ENCODE data around the gene ARSJ.
"Not testable (repeated sequence)": the region's sequence is repeated elsewhere in the genome, so short reads cannot be mapped to it uniquely, and the experiment has no call there.

The ARSJ gene

DNA sequence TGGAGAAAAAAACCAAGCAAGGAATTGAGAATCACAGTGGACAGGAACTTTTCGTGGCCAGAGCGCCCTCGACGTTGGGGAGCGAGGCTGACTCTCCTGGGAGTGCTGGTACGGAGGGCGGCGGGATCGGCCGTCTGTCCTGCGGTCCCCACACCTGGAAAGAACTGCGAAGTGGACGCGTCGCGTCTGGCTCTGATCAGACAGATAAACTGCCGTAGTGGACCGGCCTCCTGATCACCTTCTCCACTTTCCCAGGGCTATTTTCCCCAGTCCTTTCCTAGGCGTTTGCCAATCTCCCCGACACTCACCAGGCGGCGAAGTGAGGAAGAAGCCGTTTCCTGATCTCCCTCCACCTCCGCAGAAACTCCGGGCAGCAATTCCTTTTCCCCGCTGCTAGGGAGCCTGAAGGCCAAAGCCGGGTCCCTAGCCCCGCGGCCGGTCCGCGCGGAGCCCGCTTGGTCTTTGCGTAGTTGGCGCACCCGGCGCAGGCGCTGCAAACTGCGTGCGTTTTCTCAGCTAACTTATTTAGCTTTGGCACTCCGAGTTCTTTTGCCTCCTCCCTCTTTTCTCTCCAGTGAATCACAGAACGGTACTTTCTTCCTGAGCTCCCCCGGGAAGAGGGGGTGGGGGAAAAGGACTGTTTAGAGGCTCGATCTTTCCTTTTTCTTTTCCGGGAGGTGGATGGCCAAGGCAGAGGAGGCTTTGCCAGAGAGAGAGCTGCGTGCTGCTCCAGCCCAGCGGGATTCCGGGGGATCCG, at the start of gene ARSJ:
Gene ARSJ, minus strand, starts transcription at position 500 of the 757 bp plus-strand sequence. CDS start 813 bp downstream, outside the sequence.
- DNase-seq (ENCODE audit: low spot score): peak; percentile 91

DNA sequence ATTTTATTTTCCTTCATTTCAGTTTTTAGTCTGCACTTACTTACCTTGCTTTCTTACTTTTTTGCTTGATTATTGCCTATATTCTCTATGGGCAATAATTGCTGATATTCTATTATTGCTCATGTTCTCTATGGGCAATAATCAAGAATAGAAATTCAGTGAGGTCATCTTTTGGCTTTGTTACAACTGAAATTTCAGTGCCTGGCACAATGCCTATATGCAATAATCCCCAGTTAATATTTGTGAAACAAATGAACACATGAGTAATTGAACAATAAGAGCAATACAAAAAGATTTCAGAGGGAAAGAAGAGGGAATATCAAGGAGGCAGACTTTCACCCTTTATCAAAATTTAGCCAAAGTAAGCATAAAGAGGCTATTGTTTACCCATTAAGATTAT, 48.6 kb upstream of the ARSJ start:
- peak; percentile 55 for DNase-seq (ENCODE audit: low spot score)

DNA sequence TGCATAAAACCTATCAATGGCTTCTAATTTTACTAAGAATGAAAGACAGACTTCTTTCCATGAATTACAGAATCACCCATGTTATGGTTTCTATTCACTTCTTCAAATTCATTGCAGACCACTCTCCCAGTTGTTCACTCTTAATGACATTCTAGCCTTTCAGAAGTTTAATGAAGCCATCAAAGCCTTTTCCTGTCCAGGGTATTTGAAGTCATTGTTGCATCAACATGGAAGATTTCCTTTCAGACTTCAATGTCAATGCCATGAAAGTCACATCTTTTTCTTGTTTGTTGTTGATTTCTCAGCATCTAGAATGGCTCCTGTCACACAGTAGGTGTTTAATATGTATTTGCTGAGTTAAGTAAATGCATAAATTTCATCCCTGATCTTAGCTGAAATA, 48.1 kb upstream of the ARSJ start:
- no peak for DNase-seq (ENCODE audit: low spot score)

DNA sequence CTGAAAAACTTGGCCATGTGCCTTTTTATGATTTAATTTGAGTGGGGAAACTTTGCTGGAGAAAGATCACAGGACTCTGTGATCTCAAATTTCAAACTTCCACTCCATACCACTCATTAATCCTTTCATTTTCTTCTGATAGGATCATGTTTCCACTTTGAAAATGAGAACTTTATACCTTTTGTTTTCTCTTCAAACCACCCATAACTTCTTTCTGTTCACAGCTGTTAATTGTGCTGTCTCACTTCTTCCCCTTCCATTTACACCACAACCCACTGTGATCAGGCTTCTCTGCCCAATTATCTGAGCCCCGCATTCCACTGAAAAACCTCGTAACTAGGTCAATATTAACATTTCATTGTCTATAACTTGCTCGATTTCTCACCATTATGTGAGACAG, 47.0 kb upstream of the ARSJ start:
- DNase-seq (ENCODE audit: low spot score): no peak

DNA sequence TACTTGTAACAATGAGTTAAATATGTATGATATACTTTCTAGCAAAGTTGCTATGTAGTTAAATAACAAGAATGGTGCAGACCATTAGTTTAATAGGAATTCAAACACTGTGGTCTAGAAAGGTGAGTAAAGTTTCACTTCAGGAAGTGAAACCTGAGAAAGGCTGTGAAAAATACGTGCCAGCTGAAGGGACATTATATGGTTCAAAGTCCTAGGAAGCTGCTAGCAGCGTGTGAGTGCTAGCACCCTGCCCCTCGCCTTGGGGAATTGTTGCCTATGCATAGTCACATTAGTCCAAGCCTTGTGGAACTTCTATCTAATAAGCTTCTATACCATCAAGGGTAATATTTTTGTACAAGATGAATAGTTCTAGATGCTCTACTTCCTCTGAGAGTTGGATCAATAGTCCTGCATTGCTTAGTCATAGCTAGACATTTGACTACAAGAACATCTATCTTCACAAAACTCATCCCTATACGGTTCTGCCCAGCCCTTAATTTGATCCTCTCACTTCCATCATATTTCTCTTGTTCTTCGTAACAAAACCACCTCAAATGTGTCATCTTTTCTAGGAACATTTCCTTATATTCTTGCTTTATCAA, 45.8 kb upstream of the ARSJ start:
- peak; percentile 44 for DNase-seq (ENCODE audit: low spot score)

DNA sequence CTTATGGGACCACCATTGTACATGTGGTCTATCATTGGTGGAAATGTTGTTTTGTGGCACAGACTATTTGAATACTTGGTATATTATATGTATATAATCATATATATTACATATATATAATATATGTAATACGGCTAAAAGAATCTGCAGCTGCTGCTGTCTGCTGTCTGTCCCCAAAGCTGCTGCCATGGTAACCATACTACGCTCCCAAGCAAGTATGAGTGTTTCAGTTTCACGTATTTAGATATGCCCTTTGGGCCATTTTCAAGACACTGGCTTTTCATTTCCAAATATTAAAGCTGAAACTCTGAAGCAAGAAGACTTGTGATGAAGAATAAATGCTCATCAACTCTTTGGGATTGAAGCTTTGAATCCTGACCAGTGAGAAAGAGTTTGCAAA, 42.0 kb upstream of the ARSJ start:
- DNase-seq (ENCODE audit: low spot score): no peak

DNA sequence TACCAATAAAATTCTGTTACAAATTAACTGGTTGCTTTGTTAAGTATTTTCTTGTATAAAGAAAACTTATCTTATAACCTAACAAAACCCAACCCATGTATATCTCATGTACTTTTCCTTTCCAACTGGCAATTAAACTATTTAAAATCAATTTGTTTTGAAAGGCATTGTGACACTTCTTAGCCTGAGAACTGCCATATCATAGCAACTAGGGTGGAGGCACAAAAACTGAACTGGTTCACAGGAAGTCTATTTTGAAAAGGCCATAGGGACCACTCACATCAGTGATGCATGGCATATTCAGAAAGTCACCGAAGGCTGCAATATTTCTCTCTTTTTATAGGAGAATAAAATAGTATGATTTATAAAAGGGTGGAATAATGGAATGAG, 40.5 kb upstream of the ARSJ start:
- DNase-seq (ENCODE audit: low spot score): no peak

DNA sequence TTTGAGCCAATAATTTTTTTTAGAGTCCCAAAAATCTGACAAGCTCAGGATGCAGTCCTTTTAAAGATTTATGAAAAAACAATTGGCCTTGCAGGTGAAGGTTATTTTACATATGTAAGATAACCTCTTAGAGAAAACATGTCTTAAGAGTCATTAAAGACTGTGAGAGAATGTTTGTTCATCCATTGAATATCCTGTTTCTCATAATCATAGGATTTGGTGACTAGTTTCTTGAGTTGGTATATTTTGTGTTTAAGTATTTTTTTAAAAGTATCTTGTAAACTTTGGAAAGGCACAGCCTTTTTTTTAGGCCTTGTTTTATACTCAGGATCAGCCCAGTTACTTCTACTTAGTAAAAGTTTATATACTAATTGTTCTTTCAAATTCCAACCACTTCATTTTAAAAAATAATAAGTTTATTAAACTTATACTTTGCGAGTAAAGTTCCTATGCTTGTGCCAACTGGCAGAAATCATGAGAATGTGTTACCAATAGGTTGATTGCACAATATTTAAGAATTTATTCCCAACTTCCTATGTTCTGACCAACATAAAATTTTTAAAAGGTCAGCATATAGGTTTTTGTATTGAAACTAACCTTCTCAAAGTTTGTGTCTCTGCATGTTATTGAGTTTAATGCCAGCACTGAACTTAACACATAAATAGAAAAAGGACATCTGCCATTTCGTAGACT, 40.0 kb upstream of the ARSJ start:
- no peak for DNase-seq (ENCODE audit: low spot score)

DNA sequence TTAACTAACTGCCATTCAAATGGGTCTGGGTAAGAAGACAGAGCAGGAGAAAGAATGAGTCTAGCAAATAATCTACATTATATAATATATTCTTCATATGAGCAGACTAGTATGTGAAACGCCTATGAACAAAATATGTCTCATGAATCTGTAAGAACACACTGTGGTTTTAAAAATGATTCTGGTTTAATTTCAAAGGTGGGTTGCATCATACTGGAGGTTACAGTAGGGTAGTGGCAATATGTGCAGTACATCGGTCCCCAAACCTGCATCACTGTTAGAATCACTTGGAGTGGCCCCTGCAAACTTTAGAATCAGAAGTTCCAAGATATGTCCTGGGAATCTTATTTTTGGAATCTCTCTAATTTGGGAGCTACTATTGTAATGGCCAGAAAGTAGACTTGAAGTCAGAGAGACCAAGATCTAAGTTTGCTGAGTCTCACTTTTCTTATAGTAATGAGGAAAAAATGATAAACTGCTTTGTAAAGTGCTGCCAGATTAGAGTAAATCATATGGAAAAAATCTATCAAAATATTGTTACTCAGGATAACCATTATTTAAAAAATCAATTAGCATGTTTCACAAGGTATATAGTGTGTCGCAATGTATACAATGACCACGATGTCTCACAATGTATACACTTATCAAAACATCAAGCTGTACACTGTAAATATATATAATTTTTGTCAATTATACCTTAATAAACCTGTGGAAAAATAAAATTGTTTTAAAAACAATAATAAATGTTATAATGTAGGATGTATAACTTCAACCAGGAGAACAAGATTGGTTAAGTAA, 37.9 kb upstream of the ARSJ start:
- no peak for DNase-seq (ENCODE audit: low spot score)

DNA sequence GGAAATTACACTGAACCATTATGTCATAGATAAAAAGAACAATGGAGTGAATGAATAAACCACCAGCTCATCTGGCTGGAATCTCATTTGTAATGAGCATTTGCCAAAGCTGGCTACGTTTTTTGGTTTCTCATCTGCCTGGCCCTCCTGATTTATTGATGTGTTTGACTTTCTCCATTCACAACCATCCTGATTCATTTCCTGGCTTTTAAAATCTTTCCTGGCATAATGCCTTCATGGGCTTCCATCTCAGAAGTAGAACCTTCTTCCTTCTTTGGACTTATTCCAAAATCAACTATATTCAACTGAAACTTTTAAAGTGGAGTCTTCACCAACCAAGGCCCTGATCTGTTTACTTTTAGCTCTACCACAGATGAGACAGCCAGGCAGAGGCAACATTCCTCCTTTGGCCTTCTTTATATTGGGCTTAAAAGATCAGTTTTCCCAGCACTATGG, 36.0 kb upstream of the ARSJ start:
- peak; percentile 100 for DNase-seq (ENCODE audit: low spot score)

DNA sequence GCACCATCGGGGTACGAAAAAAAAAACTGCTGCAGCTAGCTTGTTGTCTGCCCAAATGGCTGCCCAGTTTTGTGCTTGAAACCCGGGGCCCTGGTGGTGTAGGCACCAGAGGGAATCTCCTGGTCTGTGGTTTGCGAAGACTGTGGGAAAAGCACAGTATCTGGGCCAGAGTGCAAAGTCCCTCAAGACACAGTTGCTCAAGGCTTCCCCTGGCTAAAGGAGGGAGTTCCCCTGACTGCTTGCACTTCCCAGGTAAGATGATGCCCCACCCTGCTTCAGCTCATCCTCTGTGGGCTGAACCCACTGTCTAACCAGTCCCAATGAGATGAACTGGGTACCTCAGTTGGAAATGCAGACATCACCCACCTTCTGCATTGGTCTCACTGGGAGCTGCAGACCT, 33.8 kb upstream of the ARSJ start:
- peak; percentile 47 for DNase-seq (ENCODE audit: low spot score)

DNA sequence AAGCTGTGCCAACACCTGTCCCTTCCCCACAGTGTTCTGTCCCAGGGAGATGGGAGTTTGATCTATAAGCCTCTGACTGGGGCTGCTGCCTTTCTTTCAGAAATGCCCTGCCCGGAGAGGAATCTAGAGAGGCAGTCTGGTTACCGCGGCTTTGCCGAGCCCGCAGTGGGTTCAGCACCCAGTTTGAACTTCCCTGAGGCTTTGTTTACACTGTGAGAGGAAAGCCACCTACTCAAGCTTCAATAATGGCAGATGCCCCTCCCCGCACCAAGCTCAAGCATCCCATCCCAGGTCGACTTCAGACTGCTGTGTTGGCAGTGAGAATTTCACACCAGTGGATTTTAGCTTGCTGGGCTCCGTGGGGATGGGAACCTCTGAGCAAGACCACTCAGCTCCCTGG, 33.3 kb upstream of the ARSJ start:
- DNase-seq (ENCODE audit: low spot score): no peak

DNA sequence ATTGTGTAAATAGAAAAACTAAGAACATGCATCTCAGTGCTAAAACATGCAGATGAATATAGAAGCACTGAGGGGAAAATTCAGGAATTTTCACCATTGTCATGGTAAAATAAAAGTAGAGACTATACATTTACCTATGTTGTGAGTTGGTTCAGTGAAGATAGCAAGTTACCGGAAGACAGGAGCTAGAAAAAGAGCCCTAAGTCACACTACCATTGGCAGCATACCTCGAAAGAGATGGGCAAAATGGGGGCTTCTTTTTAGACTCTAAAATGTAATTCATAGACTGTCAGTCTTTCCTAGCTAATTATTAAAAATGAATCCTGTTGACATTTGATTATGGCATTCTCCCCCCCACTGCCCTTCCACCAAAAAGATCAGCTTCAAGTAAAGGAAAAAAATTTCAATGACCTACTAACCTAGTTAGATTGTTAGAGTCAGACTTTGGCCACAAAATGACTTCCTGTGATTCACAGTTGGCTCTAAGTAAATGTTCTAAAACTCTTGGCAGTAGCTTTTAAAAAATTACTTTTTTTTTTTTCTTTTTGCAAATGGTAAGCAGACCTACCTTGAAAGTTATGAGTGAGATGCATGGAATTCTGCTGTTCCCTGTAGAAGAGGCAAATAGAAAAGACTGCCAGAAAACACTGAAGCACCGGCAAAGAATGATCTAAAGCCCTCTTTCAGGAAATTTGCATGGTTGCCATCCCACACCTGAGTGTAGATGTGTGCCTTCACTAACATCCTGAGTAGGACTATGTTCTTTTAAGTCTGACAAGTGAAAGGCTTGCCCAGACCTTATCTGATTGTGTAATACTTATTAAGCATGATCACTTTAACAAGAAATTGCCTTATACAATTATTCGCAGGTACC, 26.4 kb upstream of the ARSJ start:
- DNase-seq (ENCODE audit: low spot score): peak; percentile 77

DNA sequence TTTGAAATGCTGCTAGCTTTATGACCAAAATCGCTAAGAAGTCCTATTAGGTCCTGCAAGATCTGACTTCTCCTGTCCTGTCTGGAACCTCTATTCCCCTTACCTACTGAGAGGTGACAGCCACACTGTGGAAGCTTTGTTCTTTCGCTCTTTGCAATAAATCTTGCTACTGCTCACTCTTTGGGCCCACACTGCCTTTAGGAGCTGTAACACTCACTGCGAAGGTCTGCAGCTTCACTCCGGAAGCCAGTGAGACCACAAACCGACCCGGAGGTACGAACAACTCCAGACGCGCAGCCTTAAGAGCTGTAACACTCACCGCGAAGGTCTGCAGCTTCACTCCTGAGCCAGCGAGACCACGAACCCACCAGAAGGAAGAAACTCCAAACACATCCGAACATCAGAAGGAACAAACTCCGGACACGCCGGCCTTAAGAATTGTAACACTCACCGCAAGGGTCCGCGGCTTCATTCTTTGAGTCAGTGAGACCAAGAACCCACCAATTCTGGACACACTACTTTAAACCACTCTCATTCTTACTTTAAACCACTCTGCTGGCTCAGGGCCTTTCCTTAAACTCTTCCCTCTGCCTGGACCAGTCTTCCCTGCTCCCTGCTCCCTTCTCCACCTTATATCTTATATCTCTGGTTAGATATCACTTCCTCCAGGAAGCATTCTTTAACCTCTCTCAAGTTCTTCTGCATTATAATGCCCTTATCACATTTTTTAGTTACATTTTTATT, 25.2 kb upstream of the ARSJ start:
- DNase-seq (ENCODE audit: low spot score): not testable (repeated sequence)

DNA sequence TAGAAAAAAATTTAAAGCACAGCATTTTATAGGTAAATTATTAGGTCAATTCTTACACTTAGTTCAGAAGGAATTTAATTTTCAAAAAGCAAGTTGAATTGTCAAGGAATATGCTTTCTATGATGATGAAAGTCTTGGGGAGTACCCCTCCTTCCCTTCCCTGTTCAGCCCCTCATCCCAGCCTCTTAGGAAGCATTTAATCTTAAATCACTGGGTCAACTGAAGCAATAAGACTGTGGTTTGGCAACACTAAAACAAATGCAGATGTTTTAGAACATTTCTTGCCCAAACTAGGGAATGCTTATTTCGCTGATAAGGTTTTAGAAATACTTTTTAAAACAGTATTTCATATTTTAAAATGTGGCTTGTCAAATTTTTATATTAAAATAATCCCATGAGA, 19.1 kb upstream of the ARSJ start:
- DNase-seq (ENCODE audit: low spot score): no peak

DNA sequence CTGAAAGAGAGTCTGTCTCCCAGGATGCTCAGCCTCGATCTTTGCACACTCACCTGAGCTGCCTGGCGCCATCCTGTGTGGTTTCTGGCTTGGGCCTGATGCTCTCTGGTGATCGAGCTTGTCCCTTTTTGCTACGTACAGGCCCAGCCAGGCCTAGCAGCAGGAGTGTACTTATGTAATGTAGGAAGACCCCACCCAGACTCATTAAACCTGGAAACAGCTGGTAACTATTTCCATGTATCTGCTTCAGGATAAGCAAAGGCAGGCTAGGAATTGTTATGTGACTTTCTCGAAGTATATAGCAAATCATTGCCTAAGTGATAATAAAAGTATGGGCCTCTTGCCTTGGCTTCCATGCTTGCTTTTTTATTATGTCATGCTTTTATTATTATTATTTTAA, 18.6 kb upstream of the ARSJ start:
- DNase-seq (ENCODE audit: low spot score): no peak

DNA sequence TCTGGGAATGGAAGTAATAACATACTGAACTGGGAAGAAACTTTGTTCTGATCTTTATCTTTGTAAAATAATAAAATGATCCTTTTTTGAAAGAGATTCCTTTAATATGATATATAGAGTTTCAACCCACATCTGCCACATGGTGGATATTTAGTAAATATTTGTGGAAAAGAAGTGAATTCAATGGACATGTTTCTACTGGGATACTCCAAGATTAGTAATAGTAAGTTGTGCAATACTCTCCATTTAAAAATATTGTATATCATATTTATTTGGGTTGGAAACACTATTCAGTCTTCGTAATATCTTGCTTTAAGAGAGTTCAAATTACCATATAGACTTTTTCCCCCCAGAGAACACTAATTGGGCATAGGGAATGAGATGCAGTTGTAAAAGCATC, 17.8 kb upstream of the ARSJ start:
- DNase-seq (ENCODE audit: low spot score): no peak

DNA sequence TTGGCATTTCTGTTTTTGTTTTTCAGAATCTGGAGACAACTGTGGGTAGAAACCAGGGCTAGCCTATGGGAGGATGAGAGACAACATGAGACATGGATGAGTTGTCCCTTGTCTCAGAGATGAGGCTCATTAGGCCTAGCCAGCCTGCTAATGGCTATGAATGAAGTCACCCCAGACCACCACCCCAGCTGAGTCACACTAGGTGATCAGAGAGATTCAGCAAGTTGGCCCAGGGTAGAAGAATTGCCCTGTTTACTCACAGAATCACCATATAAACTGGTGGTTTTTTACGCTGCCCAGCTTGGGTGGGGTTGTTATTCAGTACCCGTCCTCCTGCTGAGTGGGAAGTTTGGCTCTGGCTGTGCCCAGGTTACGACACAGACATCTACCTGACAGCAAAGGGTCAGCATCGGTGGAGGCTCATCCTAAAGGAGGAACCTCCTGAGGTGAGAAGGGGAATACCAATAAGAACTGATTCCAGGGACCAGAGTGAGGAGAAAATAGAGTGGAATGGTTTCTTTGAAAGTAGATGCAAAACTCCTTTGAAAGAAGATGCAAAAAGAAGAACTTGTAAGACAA, 17.2 kb upstream of the ARSJ start:
- DNase-seq (ENCODE audit: low spot score): peak; percentile 91

DNA sequence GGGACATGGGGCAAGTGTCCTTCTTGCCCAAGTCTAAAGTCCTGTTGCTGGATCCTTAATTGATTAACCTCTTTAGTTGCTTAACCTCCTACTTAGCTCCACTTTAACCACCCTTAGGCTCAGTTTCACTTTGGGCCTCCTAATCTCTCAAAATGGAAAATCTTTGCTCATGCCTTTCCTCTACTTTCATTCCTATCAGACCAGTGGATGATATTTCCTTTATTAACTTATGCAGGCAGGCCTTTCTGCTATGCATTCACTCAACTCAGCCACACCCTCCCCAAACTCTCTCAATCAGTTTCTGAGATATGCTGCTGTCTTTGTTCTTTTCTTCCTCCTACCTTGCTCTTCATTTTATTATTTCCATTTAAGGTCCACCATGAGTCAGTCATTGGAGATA, 14.4 kb upstream of the ARSJ start:
- DNase-seq (ENCODE audit: low spot score): no peak

DNA sequence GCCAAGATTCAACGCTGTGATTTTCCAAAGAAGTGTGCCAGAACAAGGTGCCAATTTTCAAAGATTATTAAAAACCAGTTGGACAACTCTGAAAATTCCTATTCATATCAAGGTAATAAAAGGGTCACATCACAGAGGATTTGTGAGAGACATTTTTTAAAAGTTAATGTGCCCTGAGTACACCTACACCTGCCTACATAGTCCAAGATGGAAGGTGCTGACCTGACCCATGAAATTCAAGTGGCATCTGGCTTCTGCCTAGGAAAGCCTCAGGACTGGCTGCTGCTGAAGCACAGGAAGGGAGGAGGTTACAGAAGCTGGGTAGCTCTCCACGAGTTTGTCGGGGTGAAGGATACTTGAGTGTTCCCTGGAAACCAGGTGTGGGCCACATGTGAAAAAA, 11.4 kb upstream of the ARSJ start:
- DNase-seq (ENCODE audit: low spot score): no peak
